Amygdala (tissue), 56 donors: Measurements from ENCODE around the gene ANKRD44.

ENCODE experiments used
- DNase-seq, 56 donors: peaks; one replicate each; lab custom pipeline; 2025; lab: John Stamatoyannopoulos, UW

ANKRD44 gene

GRCh38 chr2:197322724-197323720 lies 12.4 kb upstream of the ANKRD44 start:
- DNase-seq = no peak

- no peak for DNase-seq
Observed at GRCh38 chr2:197322143-197322542, 11.6 kb upstream of the ANKRD44 start.

- no peak for DNase-seq
Observed at GRCh38 chr2:197315371-197315770, 4.8 kb upstream of the ANKRD44 start.

- DNase-seq = no peak
Observed at GRCh38 chr2:197312186-197312585, 1.6 kb upstream of the ANKRD44 start.

- no peak for DNase-seq
Observed at GRCh38 chr2:197311421-197312033, 947 bp upstream of the ANKRD44 start.

GRCh38 chr2:197310987-197311420 lies 424 bp upstream of the ANKRD44 start:
- DNase-seq = peak in 2 of 56 donors; percentile 42 to 56

GRCh38 chr2:197309691-197310231 lies 819 bp downstream of the ANKRD44 start:
- peak in 28 of 56 donors; percentile 6 to 72 (median 33) for DNase-seq

GRCh38 chr2:197308996-197309690 lies 1.4 kb downstream of the ANKRD44 start:
- DNase-seq = peak in 2 of 56 donors; percentile 47 to 72

- no peak for DNase-seq
Observed at GRCh38 chr2:197308585-197308984, 2.0 kb downstream of the ANKRD44 start.

- DNase-seq = peak in 1 of 56 donors; percentile 7
Observed at GRCh38 chr2:197307933-197308521, 2.6 kb downstream of the ANKRD44 start.

GRCh38 chr2:197307236-197307932 lies 3.2 kb downstream of the ANKRD44 start:
- DNase-seq = peak in 2 of 56 donors; percentile 10 to 12

- peak in 27 of 56 donors; percentile 6 to 51 (median 23) for DNase-seq
Observed at GRCh38 chr2:197306696-197307040, 3.9 kb downstream of the ANKRD44 start.

GRCh38 chr2:197306024-197306695 lies 4.4 kb downstream of the ANKRD44 start:
- DNase-seq = no peak

GRCh38 chr2:197304556-197305011 lies 6.0 kb downstream of the ANKRD44 start:
- no peak for DNase-seq

- DNase-seq = no peak
Observed at GRCh38 chr2:197300139-197300538, 10.4 kb downstream of the ANKRD44 start.

GRCh38 chr2:197298609-197299008 lies 12.0 kb downstream of the ANKRD44 start:
- no peak for DNase-seq

GRCh38 chr2:197297772-197298318 lies 12.7 kb downstream of the ANKRD44 start:
- no peak for DNase-seq

- DNase-seq = no peak
Observed at GRCh38 chr2:197297266-197297665, 13.3 kb downstream of the ANKRD44 start.

GRCh38 chr2:197296835-197297234 lies 13.7 kb downstream of the ANKRD44 start:
- no peak for DNase-seq
